Measurements from ENCODE around the gene MTG2.

MTG2 gene

GRCh38 chr20:62202083-62202395 is 19.2 kb downstream of the MTG2 start:
- DNase-seq (ENCODE audit: extremely low read depth, low read depth), result no peak
- no peak for TF ChIP-seq CTCF (IDR thresholded peaks at IDR 0.05; ENCODE audit: low read depth, low read length)

- no peak for TF ChIP-seq CTCF (IDR thresholded peaks at IDR 0.05; ENCODE audit: low read depth, low read length)
These were observed 20.0 kb downstream of the MTG2 start for GRCh38 chr20:62202676-62203377.

GRCh38 chr20:62203378-62204030 is 20.7 kb downstream of the MTG2 start:
- no peak for TF ChIP-seq CTCF (IDR thresholded peaks at IDR 0.05; ENCODE audit: low read depth, low read length)
- DNase-seq (ENCODE audit: extremely low read depth, low read depth), result no peak

More at GRCh38 chr20:62202676-62203377, 20.0 kb downstream of the MTG2 start:
- DNase-seq (ENCODE audit: extremely low read depth, low read depth), result no peak

GRCh38 chr20:62205618-62206387 is 23.0 kb downstream of the MTG2 start:
- no peak for TF ChIP-seq CTCF (IDR thresholded peaks at IDR 0.05; ENCODE audit: low read depth, low read length)
- DNase-seq (ENCODE audit: extremely low read depth, low read depth), result no peak

DNA sequence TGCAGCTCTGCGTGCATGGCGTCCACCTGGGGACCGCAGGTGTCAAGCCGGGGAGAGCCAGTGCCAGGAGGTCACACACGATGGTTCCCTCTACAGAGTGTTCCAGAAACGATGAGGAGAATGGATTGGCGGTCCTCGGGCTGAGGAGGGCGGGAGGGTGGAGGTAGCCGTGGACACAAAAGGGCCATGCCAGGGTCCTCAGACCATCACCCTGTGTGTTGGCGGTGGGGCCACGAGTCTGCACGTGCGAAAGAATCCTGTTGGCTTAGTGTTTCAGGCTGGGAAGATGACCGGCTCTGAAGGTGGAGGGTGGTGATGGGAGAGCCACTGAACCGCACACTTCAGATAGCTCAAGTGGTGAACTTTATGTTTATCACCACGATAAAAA is 23.6 kb downstream of the MTG2 start:
- DNase-seq (ENCODE audit: extremely low read depth, low read depth), result no peak
- no peak for TF ChIP-seq CTCF (IDR thresholded peaks at IDR 0.05; ENCODE audit: low read depth, low read length)

- DNase-seq (ENCODE audit: extremely low read depth, low read depth), result no peak
- no peak for TF ChIP-seq CTCF (IDR thresholded peaks at IDR 0.05; ENCODE audit: low read depth, low read length)
These were observed 25.4 kb downstream of the MTG2 start for GRCh38 chr20:62208061-62208794.
